Globus pallidus (tissue), 1 donor: ENCODE measurements around the gene BRCA1.
A peak's percentile ranks its signal among the peaks of the same experiment; 100 is the strongest.

Experiments used
- DNase-seq: peaks from one replicate; pipeline ENCODE4 v3.0.0-alpha.2; 2015; ENCODE audit warnings: low spot score

Gene BRCA1

GRCh38 chr17:43025290-43025657 lies 99.9 kb downstream of the BRCA1 start:
- DNase-seq: no peak

GRCh38 chr17:43024407-43025289 lies 100.5 kb downstream of the BRCA1 start, which contains the start of gene RND2:
Gene RND2 (plus strand): TSS chr17:43025231. CDS start chr17:43025348, 117 bp downstream.
- DNase-seq: peak; percentile 94

- peak; percentile 75 for DNase-seq
These were observed 103.2 kb downstream of the BRCA1 start, which contains the start of gene VAT1 for GRCh38 chr17:43021741-43022512. Gene VAT1 (minus strand): TSS chr17:43022385. CDS start chr17:43022322, 63 bp downstream.

- DNase-seq: no peak
These were observed 104.1 kb downstream of the BRCA1 start for GRCh38 chr17:43020789-43021740.

- no peak for DNase-seq
These were observed 105.0 kb downstream of the BRCA1 start for GRCh38 chr17:43020030-43020621.

GRCh38 chr17:43019418-43019817 lies 105.7 kb downstream of the BRCA1 start:
- DNase-seq: no peak

- DNase-seq: no peak
These were observed 106.2 kb downstream of the BRCA1 start for GRCh38 chr17:43018932-43019331.

- DNase-seq: no peak
These were observed 106.9 kb downstream of the BRCA1 start for GRCh38 chr17:43018008-43018853.

GRCh38 chr17:43016216-43016615 lies 108.9 kb downstream of the BRCA1 start:
- DNase-seq: no peak

GRCh38 chr17:43015579-43015978 lies 109.6 kb downstream of the BRCA1 start:
- DNase-seq: no peak

- no peak for DNase-seq
These were observed 110.3 kb downstream of the BRCA1 start for GRCh38 chr17:43014649-43015542.

GRCh38 chr17:43014020-43014648 lies 111.0 kb downstream of the BRCA1 start:
- no peak for DNase-seq

GRCh38 chr17:43013296-43013695 lies 111.9 kb downstream of the BRCA1 start:
- no peak for DNase-seq

GRCh38 chr17:43011728-43012472 lies 113.3 kb downstream of the BRCA1 start:
- no peak for DNase-seq

- DNase-seq: no peak
These were observed 114.4 kb downstream of the BRCA1 start for GRCh38 chr17:43010667-43011308.

GRCh38 chr17:43006639-43007551 lies 118.3 kb downstream of the BRCA1 start, which contains the start of gene IFI35:
Gene IFI35 (plus strand): TSS chr17:43006784. CDS start chr17:43006948, 164 bp downstream.
- peak; percentile 77 for DNase-seq
